GM19468 (cell line): ENCODE measurements around the gene GRAP.

Source experiments
- ATAC-seq: cut with Tn5 transposase; IDR thresholded peaks from one replicate; pipeline ENCODE4 v1.9.1; 2021; ENCODE audit warnings: mild to moderate bottlenecking, moderate library complexity, moderate number of reproducible peaks; ENCODE audit not compliant: unreplicated experiment; ENCODE audit errors: extremely low read depth

The GRAP gene

DNA sequence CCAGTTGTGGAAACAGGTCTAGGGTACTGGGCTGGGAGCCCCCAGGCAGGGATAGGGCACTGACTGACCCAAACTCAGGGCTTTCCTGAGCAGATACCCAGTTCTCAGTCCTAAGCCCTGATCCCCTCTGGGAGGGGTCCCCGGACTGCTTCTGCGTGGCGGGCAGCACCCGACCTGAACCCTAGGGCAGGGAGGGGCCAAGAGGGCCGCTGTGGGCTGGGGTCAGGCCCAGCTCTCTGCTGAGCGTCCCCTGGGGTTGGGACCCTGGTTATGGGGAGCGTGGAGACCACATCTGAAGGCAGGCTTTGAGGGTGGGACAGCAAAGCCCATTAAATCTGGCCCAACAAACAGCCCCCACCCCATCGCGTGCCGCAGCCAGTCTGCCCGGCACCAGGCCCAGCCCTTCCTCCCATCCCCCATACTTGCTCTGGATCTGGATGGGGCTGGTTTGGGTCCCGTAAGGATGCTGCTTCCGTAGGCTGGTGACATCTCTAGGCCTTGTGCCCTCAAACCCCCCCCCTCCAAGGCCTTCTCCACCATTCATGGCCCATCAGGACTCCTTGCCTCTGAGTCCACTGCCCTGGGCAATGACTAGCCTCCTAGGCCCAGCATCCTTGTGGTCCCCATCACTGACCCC lies 41.5 kb downstream of the GRAP start:
- ATAC-seq = no peak

DNA sequence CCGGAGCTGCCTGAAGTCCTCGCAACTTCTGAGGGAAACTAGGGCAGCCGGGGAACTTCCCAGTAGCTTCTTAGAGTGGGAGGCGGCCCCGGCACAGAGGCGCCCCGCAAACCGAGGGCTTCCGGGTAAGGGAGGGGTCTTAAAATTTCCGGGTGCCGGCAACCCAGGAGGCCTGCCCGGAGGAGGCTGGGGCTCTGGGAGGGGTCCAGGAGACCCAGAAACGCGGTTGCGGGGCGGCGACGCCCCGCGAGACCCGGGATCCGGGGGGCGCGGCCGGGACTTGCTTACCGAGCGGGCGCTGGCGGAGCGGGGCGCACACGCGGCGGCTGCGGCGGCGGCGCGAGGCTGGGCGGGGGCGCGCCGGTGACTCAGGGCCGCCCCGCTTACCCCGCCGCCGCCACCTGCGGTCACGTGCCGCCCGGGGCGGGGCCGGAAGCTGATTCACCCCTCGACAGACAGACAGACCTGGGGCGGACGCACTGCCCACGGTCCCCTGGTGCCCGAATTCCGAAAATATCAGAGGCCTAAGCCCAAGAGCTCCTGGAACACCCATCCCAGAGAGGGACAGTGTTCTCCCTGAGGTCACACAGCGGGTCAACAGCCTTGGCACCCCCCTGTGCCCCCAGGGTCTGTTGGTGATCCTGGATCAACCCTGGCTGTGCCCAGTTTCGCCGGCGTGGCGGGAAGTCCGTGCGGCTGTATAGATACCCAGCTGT lies 42.2 kb downstream of the GRAP start, which contains the start of gene FAM83G:
Gene FAM83G, minus strand, starts transcription at position 344 of the 716 bp plus-strand sequence. CDS start 723 bp downstream, outside the sequence.
- ATAC-seq = no peak

DNA sequence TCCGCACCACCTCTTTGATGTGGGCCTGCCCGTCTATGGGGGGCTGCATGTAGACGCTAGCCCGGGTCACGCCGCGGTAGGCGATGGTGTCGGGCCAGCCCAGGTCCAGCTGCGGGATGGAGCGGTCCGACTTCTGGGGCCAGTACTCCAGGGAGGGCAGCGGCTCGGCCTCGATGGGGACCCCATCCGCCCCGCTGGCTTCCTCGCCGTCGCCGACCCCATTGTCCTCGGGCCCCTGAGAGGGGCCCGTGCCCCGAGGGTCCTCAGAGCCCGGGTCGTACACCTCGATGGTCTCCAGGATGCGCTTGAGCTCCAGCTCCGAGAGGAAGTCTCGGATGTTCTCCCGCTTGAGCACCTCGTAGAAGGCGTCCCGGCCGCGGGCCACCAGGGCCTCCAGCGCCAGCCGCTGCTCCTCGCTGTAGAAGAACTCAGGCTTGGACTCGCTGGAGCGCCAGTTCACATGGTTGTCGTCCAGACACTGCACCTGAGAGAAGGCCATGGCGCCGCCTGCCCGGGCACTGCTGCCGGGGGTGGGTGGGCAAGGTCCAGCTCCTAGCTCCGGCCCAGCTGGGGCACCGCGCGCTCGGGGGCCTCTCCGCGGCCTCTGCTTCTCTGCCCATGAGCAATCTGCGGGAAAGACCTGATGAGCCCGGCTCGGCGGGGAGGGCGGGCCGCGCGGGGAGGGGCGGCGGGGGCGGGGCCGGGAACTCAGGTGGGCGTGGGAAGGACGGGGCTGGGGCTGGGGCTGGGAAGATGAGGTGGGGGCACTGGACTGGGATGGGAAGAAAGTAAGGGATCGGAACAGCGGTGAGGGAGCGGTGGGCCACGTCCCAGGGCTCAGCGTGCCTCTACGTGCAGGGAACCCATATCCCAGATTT lies 43.0 kb downstream of the GRAP start:
- ATAC-seq = no peak

DNA sequence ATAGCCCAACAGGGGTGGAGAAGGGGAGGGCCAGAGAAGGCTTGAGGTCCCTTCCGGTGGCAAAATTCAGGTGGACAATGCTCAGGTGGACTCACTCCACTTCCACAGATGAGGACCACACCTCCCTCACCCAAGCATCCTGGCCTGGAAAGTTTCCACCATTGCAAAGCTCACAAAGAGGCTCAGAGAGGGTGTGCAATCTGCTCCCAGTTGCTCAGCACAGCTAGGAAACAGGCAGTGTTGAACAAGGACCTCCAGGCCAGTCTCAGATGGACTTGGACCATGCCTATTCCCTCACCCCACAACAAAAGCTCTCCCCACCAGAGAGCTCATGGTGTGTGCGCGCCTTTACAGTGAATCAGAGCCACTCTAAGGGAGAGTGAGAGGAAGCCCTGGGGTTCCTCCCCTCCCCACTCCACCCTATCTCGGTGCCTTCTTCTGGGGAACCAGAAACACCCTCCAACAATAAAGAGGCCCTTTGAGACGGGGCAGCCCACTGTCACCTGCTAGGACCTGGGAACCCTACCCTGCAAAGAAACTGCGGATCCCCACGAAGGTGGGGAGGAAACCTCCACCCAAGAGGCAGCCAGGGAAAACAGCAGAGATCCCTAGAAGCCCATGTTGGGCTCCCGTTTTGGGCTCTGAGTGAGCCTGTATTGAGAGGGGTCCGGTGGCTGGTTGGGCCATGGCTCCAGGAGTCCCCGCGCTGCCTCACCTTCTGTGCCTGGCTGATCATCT lies 43.8 kb downstream of the GRAP start:
- no peak for ATAC-seq

DNA sequence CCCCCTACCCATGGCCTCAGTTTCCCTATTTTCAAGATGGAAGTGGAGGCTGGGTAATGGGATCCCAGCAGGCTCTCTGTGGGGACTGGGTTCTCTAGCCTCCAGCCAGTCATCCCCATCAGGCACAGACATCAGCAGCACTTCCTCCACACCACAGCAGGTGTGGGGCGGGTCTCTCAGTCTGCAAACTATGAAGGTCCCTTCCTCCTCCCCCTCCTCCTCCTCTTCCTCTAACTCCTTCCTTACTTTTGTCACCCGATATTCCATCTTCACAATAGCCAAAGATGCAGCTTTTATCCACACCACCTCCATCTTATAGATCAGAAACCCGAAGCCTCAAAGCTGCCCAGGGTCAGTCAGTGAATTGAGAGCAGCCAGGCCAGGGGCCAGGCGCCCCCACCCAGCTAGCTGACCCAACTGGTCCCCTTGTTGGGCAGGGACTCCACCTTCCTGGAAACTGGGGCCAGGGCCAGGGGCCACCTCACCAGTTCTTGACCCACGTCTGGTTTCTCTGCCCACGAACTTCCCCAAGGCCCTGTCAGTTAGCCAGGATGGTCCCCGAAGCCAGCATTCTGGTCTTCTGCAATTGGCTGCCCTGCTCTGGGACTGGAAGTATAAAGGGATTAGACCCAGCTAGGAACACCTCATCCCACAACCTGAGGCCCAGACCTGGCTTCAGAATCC lies 44.7 kb downstream of the GRAP start:
- ATAC-seq = no peak

DNA sequence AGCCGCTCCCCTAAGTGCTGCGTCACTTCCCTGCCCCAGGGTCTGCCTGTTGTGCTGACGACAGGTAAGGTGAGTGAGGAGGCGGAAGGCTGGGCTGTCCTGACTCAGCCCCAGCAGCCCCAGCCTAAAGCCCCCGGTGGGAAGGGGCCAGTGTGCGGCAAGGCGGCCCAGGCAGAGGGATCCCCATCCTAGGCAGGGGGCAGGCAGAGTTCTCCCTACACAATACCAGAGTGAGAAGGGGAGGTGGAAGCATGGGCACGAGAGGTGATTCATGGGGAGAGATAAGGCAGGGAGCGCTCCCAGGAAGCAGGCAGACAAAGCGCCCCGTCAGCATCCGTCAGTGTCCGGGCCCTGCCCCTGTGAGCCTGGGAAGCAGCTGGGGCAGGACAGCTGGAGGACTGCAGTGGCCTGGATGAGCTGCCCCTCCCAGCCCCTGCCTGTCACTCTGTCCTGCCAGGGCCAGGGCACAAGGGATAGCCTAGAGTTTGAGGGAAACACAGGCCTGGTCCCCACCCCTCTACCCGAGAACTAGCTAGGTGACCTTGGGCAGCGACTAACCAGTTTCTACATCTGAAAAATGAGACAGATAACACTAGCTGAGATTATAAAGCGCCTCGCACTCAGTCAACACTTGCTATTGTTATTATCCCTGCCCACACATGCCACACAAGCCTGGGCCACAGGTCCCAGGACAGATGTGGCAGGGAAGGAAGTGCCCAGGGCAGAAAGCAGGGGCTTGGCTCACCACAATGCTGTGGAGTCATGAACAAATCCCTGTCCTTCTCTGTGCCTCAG lies 46.0 kb downstream of the GRAP start:
- no peak for ATAC-seq

DNA sequence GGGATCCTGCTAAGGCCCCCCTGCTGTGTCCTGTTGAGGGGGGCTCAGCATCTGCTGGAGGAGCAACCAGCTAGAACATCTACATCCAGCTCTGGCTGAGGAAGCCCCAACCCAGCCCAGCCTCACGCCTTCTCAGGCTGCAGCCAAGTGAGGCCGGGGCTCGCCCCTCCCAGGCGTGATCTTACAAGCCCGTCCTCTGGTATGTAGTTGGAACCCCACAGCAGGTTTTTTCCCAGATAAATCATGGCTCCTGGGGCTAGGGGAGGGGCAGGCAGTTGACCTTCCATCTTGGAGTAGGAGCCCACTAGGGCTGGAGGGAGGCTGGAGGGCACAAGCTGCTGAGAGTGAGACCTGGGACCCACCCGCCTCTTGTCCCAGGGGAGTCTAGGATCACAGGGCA lies 46.8 kb downstream of the GRAP start:
- no peak for ATAC-seq

DNA sequence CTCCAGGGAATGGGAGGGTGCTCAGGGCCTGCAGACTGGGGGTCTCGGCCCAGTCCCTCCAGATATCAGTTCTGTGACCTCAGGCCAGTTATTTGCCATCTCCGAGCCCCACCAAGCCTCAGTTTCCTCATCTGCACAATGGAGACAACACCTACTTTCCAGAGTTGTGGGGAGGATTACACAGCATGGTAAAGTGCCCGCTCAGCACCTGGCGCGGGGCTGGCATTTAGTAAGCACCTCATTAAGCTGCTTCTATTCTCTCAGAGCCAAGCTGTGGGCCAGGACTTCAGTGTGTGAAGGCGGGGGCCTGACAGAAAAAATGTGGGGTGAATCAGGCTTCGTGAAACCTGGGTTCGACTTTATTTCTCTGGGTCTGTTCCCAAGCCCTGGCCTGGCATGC lies 47.4 kb downstream of the GRAP start:
- ATAC-seq = no peak

DNA sequence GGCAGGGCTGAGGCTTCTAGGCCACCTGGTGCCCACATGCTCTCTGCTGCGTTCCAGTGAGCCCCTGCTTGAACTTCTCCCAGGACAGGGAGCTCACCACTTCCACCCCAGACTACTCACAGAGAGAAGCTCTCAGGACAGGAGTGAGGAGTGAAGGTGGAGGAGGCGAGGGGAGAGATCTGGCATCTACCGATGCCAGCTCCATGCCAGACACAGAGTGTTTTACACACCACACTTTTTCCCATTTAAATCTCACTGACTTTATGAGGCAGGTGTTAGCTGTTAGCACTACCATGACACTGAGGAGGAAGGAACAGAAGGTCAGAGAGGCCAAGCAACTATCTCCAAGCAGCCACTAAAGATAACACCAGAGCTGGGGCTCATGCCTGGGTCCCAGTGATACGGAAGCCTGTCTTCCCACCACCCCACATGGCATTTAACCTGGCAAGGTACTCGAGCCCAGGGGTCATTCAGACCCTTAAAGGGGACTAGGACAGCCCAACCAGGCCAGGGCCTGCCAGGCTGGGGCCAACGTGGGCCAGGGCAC lies 49.0 kb downstream of the GRAP start:
- no peak for ATAC-seq

DNA sequence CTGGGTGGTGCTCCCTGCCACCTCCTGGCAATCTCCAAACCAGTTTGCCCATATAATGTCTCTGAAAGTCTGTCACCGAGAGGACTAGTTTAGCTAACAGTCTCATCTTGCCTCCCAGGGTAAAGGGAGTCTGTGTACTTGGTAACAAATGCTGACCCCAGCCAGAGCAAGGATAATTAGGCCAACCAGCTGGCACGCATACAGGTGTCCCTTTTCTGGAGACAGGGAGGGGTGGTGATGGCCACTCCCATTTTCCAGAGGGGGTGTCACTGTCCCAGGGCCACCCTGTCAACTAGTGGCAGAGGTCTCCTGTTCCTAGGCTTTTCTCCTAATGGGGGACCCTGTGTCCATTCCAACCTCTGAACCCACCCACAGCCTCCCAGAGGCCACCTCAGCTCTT lies 50.3 kb downstream of the GRAP start:
- ATAC-seq = no peak

DNA sequence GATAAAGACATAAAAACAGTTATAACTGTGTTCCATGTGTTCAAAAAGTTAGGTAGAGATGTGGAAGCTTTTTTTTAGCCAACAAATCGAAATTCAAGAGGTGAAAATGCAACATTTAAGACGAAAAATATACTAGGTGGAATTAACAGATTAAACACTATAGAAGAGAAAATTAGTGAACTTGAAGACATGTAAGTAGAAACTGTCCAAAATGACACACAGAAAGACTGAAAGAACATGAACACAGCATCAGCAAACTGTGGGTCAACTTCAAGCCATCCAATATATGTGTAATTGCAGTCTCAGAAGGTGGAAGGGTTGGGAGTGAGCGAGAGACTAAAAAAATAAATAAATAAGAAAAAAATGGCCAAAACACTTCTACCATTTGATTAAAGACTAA lies 51.5 kb downstream of the GRAP start:
- ATAC-seq = no peak

DNA sequence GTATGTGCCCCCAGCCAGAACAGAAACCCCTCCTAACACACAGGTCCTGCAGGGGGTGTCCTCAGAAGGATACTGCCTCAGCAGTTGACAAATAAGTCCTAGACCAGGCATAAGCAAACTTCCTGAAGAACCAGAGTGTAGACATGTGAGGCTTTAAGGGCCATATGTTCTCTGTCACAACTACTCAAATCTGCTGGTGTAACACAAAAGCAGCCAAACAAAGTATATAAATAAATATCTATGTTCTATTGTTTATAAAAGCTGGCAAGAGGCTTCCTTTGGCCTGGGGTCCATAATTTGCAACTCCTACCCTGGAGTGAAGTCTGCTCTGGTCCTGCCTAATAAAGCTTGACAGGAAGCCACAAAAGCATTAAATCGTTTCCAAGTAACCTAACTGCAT lies 52.1 kb downstream of the GRAP start:
- ATAC-seq = no peak

DNA sequence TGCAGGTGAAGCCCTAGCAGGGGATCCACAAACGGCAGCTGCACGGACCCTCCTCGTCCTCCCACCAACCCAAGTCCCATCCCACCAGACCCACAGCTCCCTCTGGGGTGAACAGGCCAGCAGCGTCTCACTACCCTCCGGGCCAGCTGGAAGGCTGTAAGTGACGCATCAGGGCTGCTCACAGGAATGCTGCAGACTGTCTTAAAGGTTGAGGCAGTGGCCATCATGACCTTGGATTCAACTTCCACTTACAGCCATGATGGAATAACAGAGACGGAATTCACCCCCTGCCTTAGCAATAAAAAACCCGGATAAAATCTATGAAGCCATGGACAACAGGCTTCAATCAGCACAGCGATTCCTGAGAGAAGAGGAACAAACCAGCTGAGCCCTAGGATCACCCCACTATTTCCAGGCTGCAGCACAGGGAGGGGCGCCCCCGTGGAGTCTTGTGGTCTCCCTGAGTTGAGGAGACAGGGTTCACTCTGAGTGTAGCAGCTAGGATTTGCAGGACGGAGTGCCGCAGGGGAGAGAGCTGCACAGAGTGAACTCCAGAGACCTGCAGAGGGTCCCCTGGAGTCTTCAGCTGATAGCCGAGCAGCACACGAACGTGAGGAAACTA lies 52.7 kb downstream of the GRAP start:
- no peak for ATAC-seq

DNA sequence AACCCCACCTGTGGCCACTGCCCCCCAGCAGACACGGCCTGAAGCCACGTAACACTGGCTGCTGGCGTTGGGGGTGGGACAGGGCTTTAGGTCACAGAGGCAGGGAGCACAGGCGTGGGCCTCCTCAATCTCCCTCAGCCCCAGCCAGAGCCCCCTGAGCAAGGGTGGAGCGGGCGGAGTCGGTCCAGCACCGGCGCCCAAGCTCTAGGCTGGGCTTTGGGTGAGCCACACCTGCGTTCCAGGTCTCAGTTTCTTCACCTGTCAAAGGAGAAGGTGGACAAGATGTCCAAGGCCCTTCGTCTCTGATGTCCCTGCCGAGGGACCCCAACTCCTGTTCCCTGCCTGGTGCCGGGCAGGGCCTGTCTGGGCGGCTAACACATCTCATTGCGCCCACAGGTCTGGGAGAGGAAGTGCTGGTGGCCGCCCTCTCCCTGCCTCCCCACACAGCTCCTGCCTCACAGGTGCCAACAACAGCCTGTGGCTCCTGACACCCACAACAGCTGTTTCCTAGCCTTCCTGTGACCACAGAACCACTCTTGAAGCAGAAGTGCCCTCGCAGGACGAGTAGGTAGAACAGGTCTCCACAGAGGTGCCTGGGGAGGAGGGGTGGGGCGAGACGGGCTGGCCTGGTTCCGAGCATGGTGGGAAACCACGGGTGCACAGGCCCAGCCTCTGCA lies 54.2 kb downstream of the GRAP start:
- ATAC-seq = peak; percentile 29

DNA sequence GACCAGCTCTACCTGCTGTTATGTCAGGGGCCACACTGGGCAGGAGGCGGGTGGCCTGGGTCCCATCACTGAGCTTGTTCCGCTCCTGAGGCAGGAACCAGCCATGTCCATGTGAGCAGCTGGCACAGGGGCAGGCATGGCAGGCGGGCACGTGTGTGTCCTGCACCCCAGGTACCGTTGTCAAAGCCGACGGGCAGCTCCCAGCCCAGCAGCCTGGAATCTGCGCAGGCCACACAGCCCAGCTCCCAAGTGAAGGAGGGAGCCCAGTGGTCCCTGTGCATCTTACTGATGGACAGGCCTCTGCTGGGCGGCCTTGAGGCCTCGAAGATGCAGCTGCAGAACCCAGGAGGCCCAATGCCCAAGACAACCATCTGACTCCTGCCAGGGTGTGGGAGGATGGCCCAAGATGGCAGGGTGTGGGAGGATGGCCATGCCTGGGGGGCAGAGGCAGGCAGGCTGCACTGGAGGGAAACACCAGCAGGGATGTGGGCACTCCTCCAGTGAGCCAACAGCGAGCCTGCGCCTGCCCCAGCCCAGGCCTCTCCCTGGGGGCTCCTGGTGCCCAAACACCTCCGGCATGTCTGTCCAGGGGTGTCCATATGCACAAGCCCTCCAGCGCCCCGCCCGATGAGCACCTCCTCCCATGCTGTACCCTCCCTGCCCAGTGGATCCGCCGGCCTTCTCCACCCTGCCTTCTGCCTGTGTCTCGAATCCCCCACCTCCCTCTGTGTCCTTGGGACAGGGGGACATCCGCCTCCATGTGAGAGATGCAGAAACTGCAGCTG lies 55.0 kb downstream of the GRAP start:
- no peak for ATAC-seq

DNA sequence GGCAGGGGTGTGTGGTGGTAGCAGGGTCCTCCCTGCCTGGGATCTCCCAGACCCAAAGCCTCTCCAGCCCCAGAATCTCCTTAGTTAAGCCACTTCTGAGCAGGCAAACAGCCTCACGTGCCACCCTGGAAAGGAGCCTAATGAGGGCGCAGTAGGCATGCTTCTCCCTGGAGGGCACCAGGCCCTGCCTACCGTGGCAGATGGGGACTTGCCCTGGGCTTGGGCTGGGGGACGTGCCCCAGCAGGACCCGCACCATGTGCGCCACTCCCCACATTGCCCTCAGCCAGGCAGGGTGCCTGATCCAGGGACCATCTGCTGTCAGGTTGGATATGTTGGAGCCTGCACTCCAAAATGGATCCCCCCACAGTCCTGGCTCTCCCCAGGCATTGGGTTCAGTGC lies 56.4 kb downstream of the GRAP start:
- no peak for ATAC-seq

DNA sequence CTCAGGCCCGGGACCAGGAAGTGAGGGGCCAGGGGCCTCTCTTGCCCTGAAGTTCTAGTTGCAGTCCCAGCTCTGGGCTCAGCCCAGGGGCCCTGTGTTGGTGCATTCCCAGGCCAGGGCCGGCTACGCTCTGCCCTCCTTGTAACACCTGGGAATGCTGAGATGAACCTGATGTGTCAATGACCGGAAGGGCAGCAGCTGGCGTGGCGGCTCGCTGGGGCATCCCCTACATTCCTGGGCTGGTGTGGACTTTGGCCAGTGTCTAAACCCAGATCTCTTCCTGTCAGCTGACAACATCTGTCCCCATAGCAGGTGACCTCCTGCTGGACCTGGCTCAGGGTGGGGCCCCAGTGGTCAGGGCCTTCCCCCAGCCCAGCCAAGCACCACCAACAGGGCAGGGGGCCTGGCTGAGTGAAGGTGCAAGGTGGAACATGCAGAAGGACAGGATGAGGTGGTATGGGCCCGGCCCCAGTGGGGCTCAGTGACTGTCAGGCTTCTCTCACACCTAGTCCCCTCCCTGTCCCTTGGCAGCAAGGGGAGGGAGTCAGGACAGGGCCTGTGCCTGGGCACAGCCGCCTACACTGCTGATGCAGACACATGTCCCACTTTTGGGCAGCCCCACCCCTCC lies 58.1 kb downstream of the GRAP start:
- ATAC-seq = no peak
